HCT116 (cell line): ENCODE results near the gene PEMT. TPM values are rescaled to one million over a fixed set of nuclear protein-coding genes. Genes with fewer than 3 reads are reported as not detected.

Experiments
- ATAC-seq: fragments of 200-7000 bp; cut with Tn5 transposase; 2 replicates; pipeline ENCODE4 v1.9.1; 2020; ENCODE audit warnings: mild to moderate bottlenecking, moderate library complexity
- BruUV-seq: library from RNA; stranded (reverse); fragments of 400-500 nt; replicated peaks from 2 replicates; lab custom pipeline; 2021; lab: Mats Ljungman, UMichigan
- CTCF ChIA-PET: fragments of 300-600 bp; sonication (Branson Sonifier 250); formaldehyde crosslinking; loops from one replicate; lab custom pipeline; 2021; ENCODE audit warnings: antibody characterized with exemption; lab: Charles Lee
- POLR2A ChIA-PET: fragments of 300-600, 350-600 bp; sonication (Branson Sonifier 250); formaldehyde crosslinking; loops from one replicate; lab custom pipeline; 2021; ENCODE audit warnings: antibody characterized with exemption; lab: Charles Lee
- RAD21 ChIA-PET, 2 experiments: fragments of 300-600 bp; sonication (Branson Sonifier 250); formaldehyde crosslinking; loops; one replicate each; lab custom pipeline; 2023; ENCODE audit warnings: low total read pairs in 2 of 2; ENCODE audit not compliant: uncharacterized antibody in 2 of 2, unreplicated experiment in 2 of 2, low non-redundant PET in 1 of 2; lab: Charles Lee
- DNase-seq: peaks from one replicate; pipeline ENCODE4 v3.0.0-alpha.2; 2010; ENCODE audit warnings: low read depth, low spot score
- H2AFZ ChIP-seq: fragments of 200-600 bp; shearing (Covaris generic), sonication (generic); 2 replicates; pipeline ENCODE4 v1.6.1; 2017; ENCODE audit warnings: low read depth, mixed run types, mixed read lengths, antibody characterized with exemption, low read length; ENCODE audit not compliant: poor library complexity, severe bottlenecking
- H3K27ac ChIP-seq: 2 replicates; pipeline ENCODE4 v1.5.1; 2012; ENCODE audit warnings: low read depth, low read length
- H3K27me3 ChIP-seq: fragments of 200-600 bp; sonication (generic); 2 replicates; pipeline ENCODE4 v1.6.1; 2016; ENCODE audit warnings: mixed run types, low read length, mixed read lengths; ENCODE audit not compliant: insufficient read depth
- H3K36me3 ChIP-seq, 2 experiments: fragments of 200-500 bp in 1 of 2; fragments of 200-600 bp in 1 of 2; sonication (Bioruptor generic) in 1 of 2; sonication (generic) in 1 of 2; 2 replicates each; pipeline versions ENCODE4 v1.5.1 to v1.6.1; 2014 to 2016; ENCODE audit warnings: low read length in 2 of 2, inconsistent platforms in 1 of 2, mixed read lengths in 1 of 2, mixed run types in 1 of 2; ENCODE audit not compliant: insufficient read depth in 2 of 2, control insufficient read depth in 1 of 2
- H3K4me1 ChIP-seq, 2 experiments: fragments of 200-600 bp in 1 of 2; sonication (generic) in 1 of 2; 2 replicates each; pipeline versions ENCODE4 v1.5.1 to v1.6.1; 2012 to 2017; ENCODE audit warnings: low read length in 2 of 2, inconsistent platforms in 1 of 2, mild to moderate bottlenecking in 1 of 2, mixed read lengths in 1 of 2, mixed run types in 1 of 2, moderate library complexity in 1 of 2; ENCODE audit not compliant: insufficient read depth in 2 of 2, control insufficient read depth in 1 of 2
- H3K4me2 ChIP-seq: fragments of 200-600 bp; sonication (generic); 2 replicates; pipeline ENCODE4 v1.6.1; 2017; ENCODE audit warnings: mixed run types, low read length, mixed read lengths
- H3K4me3 ChIP-seq, 2 experiments: fragments of 200-600 bp in 1 of 2; sonication (generic) in 1 of 2; replicated peaks in 1 of 2; 2 replicates each; pipeline ENCODE4 v1.5.1; 2011 to 2016; ENCODE audit warnings: low read length in 2 of 2, control low read depth in 1 of 2, low read depth in 1 of 2, mild to moderate bottlenecking in 1 of 2, mixed read lengths in 1 of 2, mixed run types in 1 of 2
- H3K79me2 ChIP-seq: fragments of 200-600 bp; sonication (generic); 2 replicates; pipeline ENCODE4 v1.6.1; 2017; ENCODE audit warnings: mild to moderate bottlenecking, mixed run types, low read length, moderate library complexity, mixed read lengths; ENCODE audit not compliant: insufficient read depth
- H3K9ac ChIP-seq: fragments of 200-600 bp; sonication (generic); 2 replicates; pipeline ENCODE4 v1.6.1; 2016; ENCODE audit warnings: low read length, mixed read lengths
- H3K9me2 ChIP-seq: fragments of 200-600 bp; sonication (generic), shearing (Covaris generic); 2 replicates; pipeline ENCODE4 v1.6.1; 2017; ENCODE audit warnings: mixed run types, mild to moderate bottlenecking, moderate library complexity; ENCODE audit not compliant: insufficient read depth
- H3K9me3 ChIP-seq, 2 experiments: fragments of 200-500 bp in 1 of 2; fragments of 200-600 bp in 1 of 2; sonication (Bioruptor generic) in 1 of 2; sonication (generic) in 1 of 2; 2 replicates each; pipeline ENCODE4 v1.6.1; 2014 to 2017; ENCODE audit warnings: low read length in 2 of 2, mixed read lengths in 2 of 2, inconsistent platforms in 1 of 2, low read depth in 1 of 2, mild to moderate bottlenecking in 1 of 2, mixed run types in 1 of 2, moderate library complexity in 1 of 2; ENCODE audit not compliant: control insufficient read depth in 1 of 2, insufficient read depth in 1 of 2
- H4K20me1 ChIP-seq: fragments of 200-600 bp; sonication (generic), shearing (Covaris generic); 2 replicates; pipeline ENCODE4 v1.6.1; 2017; ENCODE audit warnings: mixed run types, mild to moderate bottlenecking, moderate library complexity; ENCODE audit not compliant: insufficient read depth
- CBX3 ChIP-seq: IDR thresholded peaks from 2 replicates; pipeline ENCODE4 v1.6.1; 2012; ENCODE audit warnings: low read depth
- CEBPB ChIP-seq: IDR thresholded peaks from 2 replicates; pipeline ENCODE4 v1.6.1; 2012; ENCODE audit warnings: low read depth
- EGR1 ChIP-seq: IDR thresholded peaks from 2 replicates; pipeline ENCODE4 v1.6.1; 2012; ENCODE audit warnings: low read depth
- ELF1 ChIP-seq: IDR thresholded peaks from 2 replicates; pipeline ENCODE4 v1.6.1; 2012; ENCODE audit warnings: low read depth, borderline replicate concordance
- FOSL1 ChIP-seq: IDR thresholded peaks from 2 replicates; pipeline ENCODE4 v1.6.1; 2012; ENCODE audit warnings: low read depth
- JUND ChIP-seq: IDR thresholded peaks from 2 replicates; pipeline ENCODE4 v1.6.1; 2012
- MAX ChIP-seq: IDR thresholded peaks from 2 replicates; pipeline ENCODE4 v1.6.1; 2012
- POLR2A ChIP-seq: IDR thresholded peaks from 2 replicates; pipeline ENCODE4 v1.7.0; 2011; ENCODE audit warnings: borderline replicate concordance; ENCODE audit not compliant: insufficient read depth, insufficient read length; ENCODE audit errors: extremely low read depth
- POLR2AphosphoS5 ChIP-seq: IDR thresholded peaks from 2 replicates; pipeline ENCODE4 v1.6.1; 2011; ENCODE audit warnings: mild to moderate bottlenecking, low read depth, low read length, moderate library complexity
- RAD21 ChIP-seq: IDR thresholded peaks from 2 replicates; pipeline ENCODE4 v1.6.1; 2012; ENCODE audit warnings: low read depth, mild to moderate bottlenecking
- SP1 ChIP-seq: IDR thresholded peaks from 2 replicates; pipeline ENCODE4 v1.6.1; 2012; ENCODE audit warnings: low read depth
- TCF7L2 ChIP-seq: IDR thresholded peaks from 2 replicates; pipeline ENCODE4 v1.7.0; 2011; ENCODE audit warnings: borderline replicate concordance, inconsistent platforms; ENCODE audit not compliant: insufficient read depth, insufficient read length; ENCODE audit errors: extremely low read depth
- YY1 ChIP-seq: IDR thresholded peaks from 2 replicates; pipeline ENCODE4 v1.6.1; 2011; ENCODE audit warnings: low read length, low read depth, moderate library complexity, mild to moderate bottlenecking; ENCODE audit not compliant: insufficient replicate concordance; ENCODE audit errors: extremely low read depth
- ZBTB33 ChIP-seq: IDR thresholded peaks from 2 replicates; pipeline ENCODE4 v1.6.1; 2011; ENCODE audit warnings: mild to moderate bottlenecking, low read length, moderate library complexity; ENCODE audit not compliant: insufficient replicate concordance; ENCODE audit errors: extremely low read depth
- ZNF274 ChIP-seq: fragments of 200-500 bp; sonication (Bioruptor generic); IDR thresholded peaks from 2 replicates; pipeline ENCODE4 v1.6.1; 2014; ENCODE audit warnings: mild to moderate bottlenecking, low read depth, low read length, inconsistent platforms
- intact Hi-C: fragments of 100-400 bp; cut with micrococcal nuclease; formaldehyde crosslinking; loops from 2 replicates; pipeline ENCODE4 v1.10.0; 2022
- total RNA-seq: library from RNA; stranded (reverse); gene quantifications from one replicate; pipeline ENCODE4 v1.2.1, GENCODE V29; 2021; ENCODE audit not compliant: unreplicated experiment
- TF ChIP-seq, protein P1 (sequence below): IDR thresholded peaks from 2 replicates; pipeline ENCODE4 v1.6.1; 2012; ENCODE audit warnings: low read depth
- TF ChIP-seq, protein P2 (sequence below), 3 experiments: fragments of 200-600 bp in 1 of 3; sonication (generic) in 1 of 3; IDR thresholded peaks in 2 of 3; conservative IDR thresholded peaks in 1 of 3; 2 replicates each; pipeline ENCODE4 v1.5.1; 2012 to 2017; ENCODE audit warnings: low read depth in 2 of 3, low read length in 2 of 3, antibody characterized with exemption in 1 of 3, borderline replicate concordance in 1 of 3, control low read depth in 1 of 3, mild to moderate bottlenecking in 1 of 3, mixed read lengths in 1 of 3, mixed run types in 1 of 3, moderate library complexity in 1 of 3; ENCODE audit not compliant: insufficient read depth in 1 of 3
- TF ChIP-seq, protein P3 (sequence below): IDR thresholded peaks from 2 replicates; pipeline ENCODE4 v1.6.1; 2012

PEMT gene
- total RNA-seq, 1 experiment from 2014 or later: 52.1 TPM

DNA sequence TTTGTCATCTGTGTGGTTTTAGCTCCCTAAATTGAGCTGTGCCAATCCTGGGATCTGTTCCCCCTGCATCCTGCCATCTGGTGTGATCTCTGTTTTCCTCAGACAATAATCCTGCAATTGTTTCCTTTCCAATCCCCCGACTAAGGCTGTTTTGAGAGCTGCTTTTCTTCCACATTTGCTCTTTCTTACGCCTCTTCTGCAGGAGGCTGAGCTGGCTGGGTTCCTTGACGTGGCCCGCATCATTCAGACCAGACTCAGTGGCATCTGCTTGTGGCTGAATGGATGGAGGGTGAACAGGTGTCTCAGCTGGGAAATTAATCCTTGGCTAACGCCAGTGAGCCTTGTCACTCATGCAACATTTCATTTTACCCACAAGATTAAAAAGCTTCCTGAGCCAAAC lies 124.5 kb downstream of the PEMT start:
- intact Hi-C loops: no loop called here
- ChIA-PET RAD21 (no interaction called here), CTCF (no interaction called here), POLR2A (no interaction called here)
- Histone ChIP-seq H3K4me2 (no peak overlapping the region), H3K9ac (no peak overlapping the region), H3K4me1 (peaks cover 3 to 6% of the 10 kb centered on the region in 2 experiments; a peak in 3 of 4 replicates), H3K9me2 (no peaks in the 10 kb centered on the region), H3K36me3 (no peaks in the 10 kb centered on the region), H3K27me3 (peaks cover 24% of the 10 kb centered on the region), H3K4me3 (no peak overlapping the region), H4K20me1 (no peaks in the 10 kb centered on the region), H2AFZ (no peak overlapping the region), H3K27ac (no peak overlapping the region), H3K9me3 (no peaks in the 10 kb centered on the region), H3K79me2 (no peaks in the 10 kb centered on the region)
- no peak for ATAC-seq
- TF ChIP-seq FOSL1: no peak
- TF ChIP-seq JUND: no peak
- TF ChIP-seq, protein P1, sequence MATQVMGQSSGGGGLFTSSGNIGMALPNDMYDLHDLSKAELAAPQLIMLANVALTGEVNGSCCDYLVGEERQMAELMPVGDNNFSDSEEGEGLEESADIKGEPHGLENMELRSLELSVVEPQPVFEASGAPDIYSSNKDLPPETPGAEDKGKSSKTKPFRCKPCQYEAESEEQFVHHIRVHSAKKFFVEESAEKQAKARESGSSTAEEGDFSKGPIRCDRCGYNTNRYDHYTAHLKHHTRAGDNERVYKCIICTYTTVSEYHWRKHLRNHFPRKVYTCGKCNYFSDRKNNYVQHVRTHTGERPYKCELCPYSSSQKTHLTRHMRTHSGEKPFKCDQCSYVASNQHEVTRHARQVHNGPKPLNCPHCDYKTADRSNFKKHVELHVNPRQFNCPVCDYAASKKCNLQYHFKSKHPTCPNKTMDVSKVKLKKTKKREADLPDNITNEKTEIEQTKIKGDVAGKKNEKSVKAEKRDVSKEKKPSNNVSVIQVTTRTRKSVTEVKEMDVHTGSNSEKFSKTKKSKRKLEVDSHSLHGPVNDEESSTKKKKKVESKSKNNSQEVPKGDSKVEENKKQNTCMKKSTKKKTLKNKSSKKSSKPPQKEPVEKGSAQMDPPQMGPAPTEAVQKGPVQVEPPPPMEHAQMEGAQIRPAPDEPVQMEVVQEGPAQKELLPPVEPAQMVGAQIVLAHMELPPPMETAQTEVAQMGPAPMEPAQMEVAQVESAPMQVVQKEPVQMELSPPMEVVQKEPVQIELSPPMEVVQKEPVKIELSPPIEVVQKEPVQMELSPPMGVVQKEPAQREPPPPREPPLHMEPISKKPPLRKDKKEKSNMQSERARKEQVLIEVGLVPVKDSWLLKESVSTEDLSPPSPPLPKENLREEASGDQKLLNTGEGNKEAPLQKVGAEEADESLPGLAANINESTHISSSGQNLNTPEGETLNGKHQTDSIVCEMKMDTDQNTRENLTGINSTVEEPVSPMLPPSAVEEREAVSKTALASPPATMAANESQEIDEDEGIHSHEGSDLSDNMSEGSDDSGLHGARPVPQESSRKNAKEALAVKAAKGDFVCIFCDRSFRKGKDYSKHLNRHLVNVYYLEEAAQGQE: no peak
- TF ChIP-seq POLR2A: no peak
- TF ChIP-seq TCF7L2: no peak
- TF ChIP-seq EGR1: no peak
- no peak for TF ChIP-seq CEBPB
- no peak for TF ChIP-seq ELF1
- no peak for TF ChIP-seq SP1
- no peak for TF ChIP-seq RAD21
- TF ChIP-seq CBX3: no peak
- no peak for TF ChIP-seq ZNF274
- no peak for TF ChIP-seq YY1
- TF ChIP-seq MAX: no peak
- TF ChIP-seq, protein P2, sequence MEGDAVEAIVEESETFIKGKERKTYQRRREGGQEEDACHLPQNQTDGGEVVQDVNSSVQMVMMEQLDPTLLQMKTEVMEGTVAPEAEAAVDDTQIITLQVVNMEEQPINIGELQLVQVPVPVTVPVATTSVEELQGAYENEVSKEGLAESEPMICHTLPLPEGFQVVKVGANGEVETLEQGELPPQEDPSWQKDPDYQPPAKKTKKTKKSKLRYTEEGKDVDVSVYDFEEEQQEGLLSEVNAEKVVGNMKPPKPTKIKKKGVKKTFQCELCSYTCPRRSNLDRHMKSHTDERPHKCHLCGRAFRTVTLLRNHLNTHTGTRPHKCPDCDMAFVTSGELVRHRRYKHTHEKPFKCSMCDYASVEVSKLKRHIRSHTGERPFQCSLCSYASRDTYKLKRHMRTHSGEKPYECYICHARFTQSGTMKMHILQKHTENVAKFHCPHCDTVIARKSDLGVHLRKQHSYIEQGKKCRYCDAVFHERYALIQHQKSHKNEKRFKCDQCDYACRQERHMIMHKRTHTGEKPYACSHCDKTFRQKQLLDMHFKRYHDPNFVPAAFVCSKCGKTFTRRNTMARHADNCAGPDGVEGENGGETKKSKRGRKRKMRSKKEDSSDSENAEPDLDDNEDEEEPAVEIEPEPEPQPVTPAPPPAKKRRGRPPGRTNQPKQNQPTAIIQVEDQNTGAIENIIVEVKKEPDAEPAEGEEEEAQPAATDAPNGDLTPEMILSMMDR (IDR thresholded peaks at IDR 0.05 in 2 of 3, conservative IDR thresholded peaks at IDR 0.05 in 1 of 3; ENCODE audit: borderline replicate concordance in 1 of 3, insufficient read depth in 1 of 3, low read depth in 2 of 3, low read length in 2 of 3): no peak
- no peak for TF ChIP-seq POLR2AphosphoS5
- TF ChIP-seq ZBTB33: no peak
- TF ChIP-seq, protein P3, sequence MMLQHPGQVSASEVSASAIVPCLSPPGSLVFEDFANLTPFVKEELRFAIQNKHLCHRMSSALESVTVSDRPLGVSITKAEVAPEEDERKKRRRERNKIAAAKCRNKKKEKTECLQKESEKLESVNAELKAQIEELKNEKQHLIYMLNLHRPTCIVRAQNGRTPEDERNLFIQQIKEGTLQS: no peak
- no TSS peak for BruUV-seq
- no peak for DNase-seq
